K562 (cell line): ENCODE measurements around the gene SPCS2. TPM values are rescaled to one million over a fixed set of nuclear protein-coding genes. Genes with fewer than 3 reads are reported as not detected.

Experiments
- HBP1 ChIP-seq: fragments of 450-650 bp; formaldehyde crosslinking; IDR thresholded peaks from 2 replicates; pipeline ENCODE4 v1.4.0; 2022; ENCODE audit warnings: missing genetic modification characterization
- ID3 ChIP-seq, 2 experiments: fragments of 250-450 bp in 1 of 2; fragments of 450-650 bp in 1 of 2; sonication (Bioruptor Pico) in 1 of 2; IDR thresholded peaks; 2 replicates each; pipeline versions ENCODE4 v1.6.1 to v1.8.0; 2016 to 2021; ENCODE audit warnings: mild to moderate bottlenecking in 2 of 2, moderate library complexity in 2 of 2, missing compliant biosample characterization in 1 of 2, missing genetic modification characterization in 1 of 2
- KDM5B ChIP-seq: fragments of 200-600 bp; sonication (generic); IDR thresholded peaks from 2 replicates; pipeline ENCODE4 v1.6.1; 2012; ENCODE audit warnings: low read depth, mild to moderate bottlenecking, moderate library complexity, low read length, control low read depth, inconsistent platforms; ENCODE audit not compliant: insufficient replicate concordance
- MGA ChIP-seq: fragments of 450-650 bp; IDR thresholded peaks from 2 replicates; pipeline ENCODE4 v1.6.1; 2016; ENCODE audit warnings: mild to moderate bottlenecking, moderate library complexity
- RREB1 ChIP-seq: fragments of 250-450 bp; sonication (Bioruptor Pico); IDR thresholded peaks from 2 replicates; pipeline ENCODE4 v1.4.0; 2020
- USF2 ChIP-seq: sonication (generic); formaldehyde crosslinking; IDR thresholded peaks from 2 replicates; pipeline ENCODE4 v1.5.0; 2020; ENCODE audit warnings: missing genetic modification reagents
- polyA plus RNA-seq, 8 experiments: library from polyadenylated mRNA; depleted of rRNA in 4 of 8; stranded (reverse) in 5 of 8; unstranded in 3 of 8; fragments of >200 nt; fragmentation: Nextera tagmentation in 2 of 8; fragmentation: Illumina TruSeq in 1 of 8; extraction: Ambion mirVana in 2 of 8; extraction: Trizol in 1 of 8; gene quantifications; 2 replicates each; pipeline versions ENCODE4 v1.2.1 to v1.2.3, GENCODE V29; 2011 to 2014; ENCODE audit warnings: inconsistent platforms in 1 of 8, missing spikeins in 1 of 8
- total RNA-seq, 7 experiments: library from RNA; depleted of rRNA in 6 of 7; stranded (reverse); fragments of >200 nt in 6 of 7; fragmentation: Illumina TruSeq in 2 of 7; extraction: Trizol in 2 of 7; gene quantifications; 2 replicates each; pipeline versions ENCODE4 v1.2.1 to v1.2.3, GENCODE V29; 2011 to 2021; ENCODE audit warnings: low replicate concordance in 1 of 7

SPCS2 gene
- total and polyA plus RNA-seq, 9 of the 15 experiments (the other 6 are each of a cell fraction or from before 2014, with no cell fraction given): 38.2 to 458 (median 193) TPM

- TF ChIP-seq RREB1: 0 out of 2 replicates have a peak, but pooled peaks have one; percentile 27
- no peak for TF ChIP-seq KDM5B
- TF ChIP-seq HBP1: no peak
- TF ChIP-seq ID3 (CRISPR knock-in tag; IDR thresholded peaks at IDR 0.05): no peak
- no peak for TF ChIP-seq ID3 (tag; IDR thresholded peaks at IDR 0.05)
- peak; percentile 36; the same call in 1 of the 2 replicates for TF ChIP-seq MGA
- no peak for TF ChIP-seq USF2 (CRISPR knock-in tag)
Measured at GRCh38 chr11:74989260-74989638, 40.2 kb downstream of the SPCS2 start (continued).
